K562 (cell line): Measurements from ENCODE around the gene C4A. TPM values are rescaled to one million over a fixed set of nuclear protein-coding genes. Genes with fewer than 3 reads are reported as not detected.
A peak's percentile ranks its signal among the peaks of the same experiment; 100 is the strongest.

ENCODE experiments used
- CTBP1 ChIP-seq: fragments of 450-650 bp; IDR thresholded peaks from 2 replicates; pipeline ENCODE4 v1.6.1; 2016; ENCODE audit warnings: borderline replicate concordance
- CXXC5 ChIP-seq: fragments of 250-450 bp; sonication (Bioruptor Pico); IDR thresholded peaks from 2 replicates; pipeline ENCODE4 v1.8.0; 2022; ENCODE audit warnings: inconsistent platforms, mild to moderate bottlenecking, moderate library complexity
- HDAC8 ChIP-seq: fragments of 450-650 bp; IDR thresholded peaks from 2 replicates; pipeline ENCODE4 v1.6.1; 2016; ENCODE audit warnings: mild to moderate bottlenecking, missing genetic modification characterization, moderate library complexity, missing compliant biosample characterization
- JUND ChIP-seq, 2 experiments: IDR thresholded peaks; 2 replicates in 1 of 2; 3 replicates in 1 of 2; pipeline ENCODE4 v1.6.1; 2011; ENCODE audit warnings: borderline replicate concordance in 2 of 2, low read depth in 2 of 2, low read length in 2 of 2, improper control_type of control experiment in 1 of 2, missing biosample characterization in 1 of 2, missing genetic modification characterization in 1 of 2, missing genetic modification reagents in 1 of 2
- MEIS2 ChIP-seq: fragments of 450-650 bp; IDR thresholded peaks from 2 replicates; pipeline ENCODE4 v1.6.1; 2014; ENCODE audit warnings: mild to moderate bottlenecking; ENCODE audit not compliant: partially characterized antibody
- MXI1 ChIP-seq: IDR thresholded peaks from 2 replicates; pipeline ENCODE4 v1.6.1; 2011; ENCODE audit warnings: low read depth, mild to moderate bottlenecking, improper control_type of control experiment, low read length
- PHF8 ChIP-seq: fragments of 200-600 bp; sonication (generic); IDR thresholded peaks from 2 replicates; pipeline ENCODE4 v1.6.1; 2012; ENCODE audit warnings: mixed run types, mild to moderate bottlenecking, inconsistent platforms, low read length, moderate library complexity, borderline replicate concordance
- RBM39 ChIP-seq: fragments of 200-400 bp; formaldehyde crosslinking; optimal IDR thresholded peaks from 2 replicates; pipeline ENCODE3; 2018; ENCODE audit warnings: low read depth, low read length
- RUNX1 ChIP-seq: sonication (generic); IDR thresholded peaks from 2 replicates; pipeline ENCODE4 v1.6.1; 2016; ENCODE audit warnings: antibody characterized with exemption, low read depth
- ZNF76 ChIP-seq: fragments of 250-450 bp; sonication (Bioruptor Pico); IDR thresholded peaks from 2 replicates; pipeline ENCODE4 v1.4.0; 2020; ENCODE audit warnings: mild to moderate bottlenecking, moderate library complexity, borderline replicate concordance
- ZNF77 ChIP-seq: fragments of 250-450 bp; sonication (Bioruptor Pico); IDR thresholded peaks from 2 replicates; pipeline ENCODE4 v1.5.0; 2020
- polyA plus RNA-seq, 8 experiments: library from polyadenylated mRNA; depleted of rRNA in 4 of 8; stranded (reverse) in 5 of 8; unstranded in 3 of 8; fragments of >200 nt; fragmentation: Nextera tagmentation in 2 of 8; fragmentation: Illumina TruSeq in 1 of 8; extraction: Ambion mirVana in 2 of 8; extraction: Trizol in 1 of 8; gene quantifications; 2 replicates each; pipeline versions ENCODE4 v1.2.1 to v1.2.3, GENCODE V29; 2011 to 2014; ENCODE audit warnings: inconsistent platforms in 1 of 8, missing spikeins in 1 of 8
- total RNA-seq, 7 experiments: library from RNA; depleted of rRNA in 6 of 7; stranded (reverse); fragments of >200 nt in 6 of 7; fragmentation: Illumina TruSeq in 2 of 7; extraction: Trizol in 2 of 7; gene quantifications; 2 replicates each; pipeline versions ENCODE4 v1.2.1 to v1.2.3, GENCODE V29; 2011 to 2021; ENCODE audit warnings: low replicate concordance in 1 of 7
- TF ChIP-seq, protein P1 (sequence below): sonication (generic); formaldehyde crosslinking; IDR thresholded peaks from 2 replicates; pipeline ENCODE4 v1.8.0; 2022; ENCODE audit warnings: missing genetic modification reagents, mild to moderate bottlenecking, moderate library complexity, borderline replicate concordance
- TF ChIP-seq, protein P2 (sequence below), 3 experiments: fragments of 200-800 bp in 1 of 3; sonication (Bioruptor generic) in 1 of 3; sonication (generic) in 1 of 3; formaldehyde crosslinking in 1 of 3; IDR thresholded peaks; 2 replicates each; pipeline versions ENCODE4 v1.6.1 to v1.8.0; 2016 to 2022; ENCODE audit warnings: mild to moderate bottlenecking in 2 of 3, missing compliant biosample characterization in 2 of 3, missing genetic modification characterization in 2 of 3, missing genetic modification reagents in 1 of 3
- TF ChIP-seq, protein P3 (sequence below), 2 experiments: fragments of 450-650 bp; formaldehyde crosslinking in 1 of 2; IDR thresholded peaks; 2 replicates each; pipeline versions ENCODE4 v1.4.0 to v1.6.1; 2014 to 2020; ENCODE audit warnings: mild to moderate bottlenecking in 2 of 2, borderline replicate concordance in 1 of 2, low read depth in 1 of 2

The C4A gene
- total and polyA plus RNA-seq, 9 of the 15 experiments (the other 6 are each of a cell fraction or from before 2014, with no cell fraction given) = 0.27 to 7.6 (median 5.0) TPM

DNA sequence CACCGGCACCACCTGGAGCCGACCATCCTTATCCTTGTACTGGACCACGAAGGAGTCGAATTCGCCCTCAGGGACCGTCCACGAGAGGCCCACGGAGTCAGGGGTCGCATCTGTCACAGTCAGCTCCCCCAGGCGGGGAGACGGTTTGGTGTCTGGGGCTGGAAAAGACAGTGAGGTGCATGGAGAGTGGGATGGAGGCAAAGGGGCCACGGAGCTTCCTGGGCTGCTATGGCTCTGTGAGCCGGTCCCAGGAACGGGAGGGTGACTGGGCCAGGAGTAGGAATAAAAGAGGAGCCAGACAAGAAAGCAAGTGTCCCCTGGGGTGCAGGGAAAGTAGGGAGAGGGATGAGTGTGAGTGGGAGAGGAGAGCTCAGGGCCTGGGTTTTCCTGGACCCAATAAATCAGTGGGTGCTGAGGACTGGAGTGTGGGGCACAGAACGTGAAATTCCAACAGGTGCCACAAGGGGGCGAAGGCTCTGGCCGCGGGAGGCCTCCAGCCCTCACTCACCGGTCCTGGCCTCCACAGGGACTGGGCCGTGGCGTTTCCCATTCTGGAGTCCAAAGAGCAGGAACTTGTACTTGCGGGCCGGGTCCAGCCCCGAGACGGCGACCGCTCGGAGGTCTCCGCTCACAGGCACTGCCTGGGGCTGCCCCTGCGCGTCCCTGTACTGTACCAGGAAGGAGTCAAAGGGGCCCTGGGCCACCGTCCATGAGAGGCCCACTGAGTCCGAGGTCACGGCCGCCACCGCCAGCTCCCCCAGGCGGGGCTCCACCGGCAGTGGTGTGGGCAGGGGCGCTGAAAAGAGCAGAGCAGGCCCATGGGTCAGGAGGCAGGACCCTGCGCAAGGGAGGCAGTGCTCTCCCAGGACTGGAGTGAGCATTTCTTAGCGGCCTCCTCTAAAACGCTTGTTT, 66.3 kb downstream of the C4A start (continued):
- TF ChIP-seq HDAC8 (tag) (0 out of 2 replicates have a peak, but pooled peaks have one; percentile 22), RBM39 (peak; percentile 55), ZNF76 (CRISPR knock-in tag) (peak; percentile 31; the same call in 1 of the 2 replicates), MEIS2 (peak; percentile 68), PHF8 (peak; percentile 12; the same call in 1 of the 2 replicates), CXXC5 (peak; percentile 63), MXI1 (no peak), ZNF77 (CRISPR knock-in tag) (no peak), RUNX1 (0 out of 2 replicates have a peak, but pooled peaks have one; percentile 16), CTBP1 (0 out of 2 replicates have a peak, but pooled peaks have one; percentile 30), JUND (IDR thresholded peaks at IDR 0.05; ENCODE audit: borderline replicate concordance, low read depth, low read length) (peak; percentile 23; the same call in 1 of the 2 replicates), JUND (tag; IDR thresholded peaks at IDR 0.05; ENCODE audit: borderline replicate concordance, low read depth, low read length) (peak; percentile 49; the same call in 1 of the 3 replicates)
- TF ChIP-seq, protein P1, sequence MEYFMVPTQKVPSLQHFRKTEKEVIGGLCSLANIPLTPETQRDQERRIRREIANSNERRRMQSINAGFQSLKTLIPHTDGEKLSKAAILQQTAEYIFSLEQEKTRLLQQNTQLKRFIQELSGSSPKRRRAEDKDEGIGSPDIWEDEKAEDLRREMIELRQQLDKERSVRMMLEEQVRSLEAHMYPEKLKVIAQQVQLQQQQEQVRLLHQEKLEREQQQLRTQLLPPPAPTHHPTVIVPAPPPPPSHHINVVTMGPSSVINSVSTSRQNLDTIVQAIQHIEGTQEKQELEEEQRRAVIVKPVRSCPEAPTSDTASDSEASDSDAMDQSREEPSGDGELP (CRISPR knock-in tag) = peak; percentile 75
- TF ChIP-seq, protein P2, sequence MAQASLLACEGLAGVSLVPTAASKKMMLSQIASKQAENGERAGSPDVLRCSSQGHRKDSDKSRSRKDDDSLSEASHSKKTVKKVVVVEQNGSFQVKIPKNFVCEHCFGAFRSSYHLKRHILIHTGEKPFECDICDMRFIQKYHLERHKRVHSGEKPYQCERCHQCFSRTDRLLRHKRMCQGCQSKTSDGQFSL (CRISPR knock-in tag; IDR thresholded peaks at IDR 0.05) = no peak
- TF ChIP-seq, protein P2 (tag; IDR thresholded peaks at IDR 0.05) = 0 out of 4 replicates have a peak, but pooled peaks of 1 of the 2 experiments have one; percentile 22
- TF ChIP-seq, protein P3, sequence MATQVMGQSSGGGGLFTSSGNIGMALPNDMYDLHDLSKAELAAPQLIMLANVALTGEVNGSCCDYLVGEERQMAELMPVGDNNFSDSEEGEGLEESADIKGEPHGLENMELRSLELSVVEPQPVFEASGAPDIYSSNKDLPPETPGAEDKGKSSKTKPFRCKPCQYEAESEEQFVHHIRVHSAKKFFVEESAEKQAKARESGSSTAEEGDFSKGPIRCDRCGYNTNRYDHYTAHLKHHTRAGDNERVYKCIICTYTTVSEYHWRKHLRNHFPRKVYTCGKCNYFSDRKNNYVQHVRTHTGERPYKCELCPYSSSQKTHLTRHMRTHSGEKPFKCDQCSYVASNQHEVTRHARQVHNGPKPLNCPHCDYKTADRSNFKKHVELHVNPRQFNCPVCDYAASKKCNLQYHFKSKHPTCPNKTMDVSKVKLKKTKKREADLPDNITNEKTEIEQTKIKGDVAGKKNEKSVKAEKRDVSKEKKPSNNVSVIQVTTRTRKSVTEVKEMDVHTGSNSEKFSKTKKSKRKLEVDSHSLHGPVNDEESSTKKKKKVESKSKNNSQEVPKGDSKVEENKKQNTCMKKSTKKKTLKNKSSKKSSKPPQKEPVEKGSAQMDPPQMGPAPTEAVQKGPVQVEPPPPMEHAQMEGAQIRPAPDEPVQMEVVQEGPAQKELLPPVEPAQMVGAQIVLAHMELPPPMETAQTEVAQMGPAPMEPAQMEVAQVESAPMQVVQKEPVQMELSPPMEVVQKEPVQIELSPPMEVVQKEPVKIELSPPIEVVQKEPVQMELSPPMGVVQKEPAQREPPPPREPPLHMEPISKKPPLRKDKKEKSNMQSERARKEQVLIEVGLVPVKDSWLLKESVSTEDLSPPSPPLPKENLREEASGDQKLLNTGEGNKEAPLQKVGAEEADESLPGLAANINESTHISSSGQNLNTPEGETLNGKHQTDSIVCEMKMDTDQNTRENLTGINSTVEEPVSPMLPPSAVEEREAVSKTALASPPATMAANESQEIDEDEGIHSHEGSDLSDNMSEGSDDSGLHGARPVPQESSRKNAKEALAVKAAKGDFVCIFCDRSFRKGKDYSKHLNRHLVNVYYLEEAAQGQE (IDR thresholded peaks at IDR 0.05; ENCODE audit: borderline replicate concordance) = peak; percentile 52; the same call in 1 of the 2 replicates
- TF ChIP-seq, protein P3 (CRISPR knock-in tag; IDR thresholded peaks at IDR 0.05; ENCODE audit: low read depth) = 0 out of 2 replicates have a peak, but pooled peaks have one; percentile 17
